ENCODE measurements around the gene SLC40A1.

The SLC40A1 gene

GRCh38 chr2:189621781-189622180 is 41.2 kb upstream of the SLC40A1 start:
- peak overlapping the region; percentile 25 for H3K4me3 ChIP-seq
- H3K36me3 ChIP-seq (ENCODE audit: insufficient read depth, low read length) = no peaks in the 10 kb centered on the region
- TF ChIP-seq POLR2AphosphoS5 (IDR thresholded peaks at IDR 0.05; ENCODE audit: borderline replicate concordance, low read depth, low read length) (no peak), EZH2 (IDR thresholded peaks at IDR 0.05) (no peak), FOXP2 (optimal IDR thresholded peaks at IDR 0.05; ENCODE audit: control extremely low read depth, extremely low read length, insufficient read depth) (no peak)
- DNase-seq (ENCODE audit: low read depth, low spot score) = peak; percentile 37
- peak overlapping the region; percentile 75 for H3K27ac ChIP-seq
- no peaks in the 10 kb centered on the region for H3K9me3 ChIP-seq (ENCODE audit: low read depth, low read length)
- no peak overlapping the region for H3K9ac ChIP-seq (ENCODE audit: insufficient read length)

- H3K36me3 ChIP-seq (ENCODE audit: insufficient read depth, low read length) = no peaks in the 10 kb centered on the region
- TF ChIP-seq EZH2 (IDR thresholded peaks at IDR 0.05) (no peak), POLR2AphosphoS5 (IDR thresholded peaks at IDR 0.05; ENCODE audit: borderline replicate concordance, low read depth, low read length) (no peak), FOXP2 (optimal IDR thresholded peaks at IDR 0.05; ENCODE audit: control extremely low read depth, extremely low read length, insufficient read depth) (no peak)
- DNase-seq (ENCODE audit: low read depth, low spot score) = no peak
- H3K27ac ChIP-seq = no peak overlapping the region
- no peak overlapping the region for H3K9ac ChIP-seq (ENCODE audit: insufficient read length)
- H3K4me3 ChIP-seq = no peak overlapping the region
- no peaks in the 10 kb centered on the region for H3K9me3 ChIP-seq (ENCODE audit: low read depth, low read length)
These were observed 37.6 kb upstream of the SLC40A1 start for GRCh38 chr2:189618197-189618596.

- Histone ChIP-seq H3K4me3 (no peak overlapping the region), H3K9me3 (ENCODE audit: low read depth, low read length) (no peaks in the 10 kb centered on the region), H3K9ac (ENCODE audit: insufficient read length) (no peak overlapping the region), H3K27ac (peak overlapping the region; percentile 95; the same call in 1 of the 2 replicates), H3K36me3 (ENCODE audit: insufficient read depth, low read length) (no peaks in the 10 kb centered on the region)
- DNase-seq (ENCODE audit: low read depth, low spot score) = no peak
- TF ChIP-seq FOXP2 (optimal IDR thresholded peaks at IDR 0.05; ENCODE audit: control extremely low read depth, extremely low read length, insufficient read depth) (no peak), EZH2 (IDR thresholded peaks at IDR 0.05) (no peak), POLR2AphosphoS5 (IDR thresholded peaks at IDR 0.05; ENCODE audit: borderline replicate concordance, low read depth, low read length) (no peak)
These were observed 34.0 kb upstream of the SLC40A1 start for GRCh38 chr2:189614585-189614984.

DNA sequence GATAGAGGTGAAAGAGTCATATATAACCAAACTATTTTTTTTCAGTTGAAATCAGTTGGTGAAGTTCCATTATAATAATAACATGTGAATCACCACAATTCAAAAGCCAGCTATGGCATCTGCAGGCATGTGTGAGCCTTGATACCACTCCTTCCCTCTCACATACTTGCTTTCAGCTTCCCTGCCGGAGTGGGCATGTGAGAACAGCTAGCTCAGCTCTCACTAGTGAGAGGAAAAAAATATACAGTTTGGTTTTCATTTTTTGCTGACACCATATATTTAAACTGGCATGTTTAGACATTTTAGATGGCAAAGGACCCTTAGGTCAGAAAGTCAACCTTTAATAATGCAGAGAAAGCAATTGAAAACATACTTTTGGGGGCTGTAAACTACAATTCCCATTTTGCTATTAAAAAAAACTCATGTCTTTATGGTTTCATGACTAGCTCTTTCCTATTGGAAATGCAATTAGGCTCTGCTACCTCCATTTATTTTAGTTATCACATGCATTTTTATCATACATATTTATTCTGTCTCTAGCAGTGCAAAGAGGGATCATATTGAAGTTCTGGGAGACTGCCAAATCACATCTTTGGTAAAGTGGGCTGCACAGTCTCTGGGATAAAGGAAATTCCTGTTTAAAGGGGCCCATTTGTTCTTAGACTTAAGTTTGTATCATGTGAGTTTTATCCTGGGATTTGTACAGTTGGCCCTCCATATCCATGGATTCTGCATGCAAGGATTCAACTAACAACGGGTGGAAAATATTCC is 33.2 kb upstream of the SLC40A1 start:
- H3K36me3 ChIP-seq (ENCODE audit: insufficient read depth, low read length) = no peaks in the 10 kb centered on the region
- no peaks in the 10 kb centered on the region for H3K9me3 ChIP-seq (ENCODE audit: low read depth, low read length)
- H3K27ac ChIP-seq = peak overlapping the region; percentile 95
- TF ChIP-seq EZH2 (IDR thresholded peaks at IDR 0.05) = no peak
- TF ChIP-seq POLR2AphosphoS5 (IDR thresholded peaks at IDR 0.05; ENCODE audit: borderline replicate concordance, low read depth, low read length) = no peak
- TF ChIP-seq FOXP2 (optimal IDR thresholded peaks at IDR 0.05; ENCODE audit: control extremely low read depth, extremely low read length, insufficient read depth) = no peak
- peak overlapping the region; percentile 40 for H3K4me3 ChIP-seq
- H3K9ac ChIP-seq (ENCODE audit: insufficient read length) = peak overlapping the region; percentile 41
- DNase-seq (ENCODE audit: low read depth, low spot score) = peak; percentile 52

GRCh38 chr2:189613077-189613636 is 32.6 kb upstream of the SLC40A1 start:
- H3K4me3 ChIP-seq = peak overlapping the region; percentile 40
- TF ChIP-seq FOXP2 (optimal IDR thresholded peaks at IDR 0.05; ENCODE audit: control extremely low read depth, extremely low read length, insufficient read depth) = no peak
- no peak for TF ChIP-seq POLR2AphosphoS5 (IDR thresholded peaks at IDR 0.05; ENCODE audit: borderline replicate concordance, low read depth, low read length)
- no peak for TF ChIP-seq EZH2 (IDR thresholded peaks at IDR 0.05)
- no peaks in the 10 kb centered on the region for H3K36me3 ChIP-seq (ENCODE audit: insufficient read depth, low read length)
- H3K9ac ChIP-seq (ENCODE audit: insufficient read length) = peak overlapping the region; percentile 37
- DNase-seq (ENCODE audit: low read depth, low spot score) = no peak
- no peaks in the 10 kb centered on the region for H3K9me3 ChIP-seq (ENCODE audit: low read depth, low read length)
- peak overlapping the region; percentile 95 for H3K27ac ChIP-seq

- H3K36me3 ChIP-seq (ENCODE audit: insufficient read depth, low read length) = no peaks in the 10 kb centered on the region
- no peak overlapping the region for H3K4me3 ChIP-seq
- H3K27ac ChIP-seq = no peak overlapping the region
- no peak for TF ChIP-seq FOXP2 (optimal IDR thresholded peaks at IDR 0.05; ENCODE audit: control extremely low read depth, extremely low read length, insufficient read depth)
- TF ChIP-seq POLR2AphosphoS5 (IDR thresholded peaks at IDR 0.05; ENCODE audit: borderline replicate concordance, low read depth, low read length) = no peak
- TF ChIP-seq EZH2 (IDR thresholded peaks at IDR 0.05) = no peak
- no peak for DNase-seq (ENCODE audit: low read depth, low spot score)
- no peak overlapping the region for H3K9ac ChIP-seq (ENCODE audit: insufficient read length)
- no peaks in the 10 kb centered on the region for H3K9me3 ChIP-seq (ENCODE audit: low read depth, low read length)
These were observed 30.1 kb upstream of the SLC40A1 start for GRCh38 chr2:189610700-189611099.

DNA sequence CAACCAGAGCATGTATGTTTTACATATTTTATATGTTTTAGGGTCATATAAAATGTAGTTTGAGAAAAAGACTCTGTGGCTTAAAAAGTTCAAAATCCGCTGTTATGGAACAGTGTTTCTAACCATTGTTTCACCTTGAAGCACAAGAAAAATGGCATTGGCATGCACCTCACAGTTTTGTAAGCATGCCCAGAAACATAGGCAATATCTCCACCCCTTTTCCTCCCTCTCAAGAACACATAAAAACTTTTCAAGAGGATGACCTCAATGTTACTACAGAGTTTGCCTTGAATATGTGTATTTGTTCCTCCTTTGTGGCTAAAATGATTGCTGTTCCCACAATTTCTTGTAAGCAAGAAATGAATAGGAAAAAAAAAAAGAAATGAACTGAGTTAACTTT is 29.3 kb upstream of the SLC40A1 start:
- H3K4me3 ChIP-seq = no peak overlapping the region
- DNase-seq (ENCODE audit: low read depth, low spot score) = no peak
- no peaks in the 10 kb centered on the region for H3K36me3 ChIP-seq (ENCODE audit: insufficient read depth, low read length)
- H3K27ac ChIP-seq = no peak overlapping the region
- H3K9ac ChIP-seq (ENCODE audit: insufficient read length) = no peak overlapping the region
- no peaks in the 10 kb centered on the region for H3K9me3 ChIP-seq (ENCODE audit: low read depth, low read length)
- no peak for TF ChIP-seq EZH2 (IDR thresholded peaks at IDR 0.05)
- no peak for TF ChIP-seq FOXP2 (optimal IDR thresholded peaks at IDR 0.05; ENCODE audit: control extremely low read depth, extremely low read length, insufficient read depth)
- TF ChIP-seq POLR2AphosphoS5 (IDR thresholded peaks at IDR 0.05; ENCODE audit: borderline replicate concordance, low read depth, low read length) = no peak

GRCh38 chr2:189609423-189609816 is 28.8 kb upstream of the SLC40A1 start:
- no peaks in the 10 kb centered on the region for H3K36me3 ChIP-seq (ENCODE audit: insufficient read depth, low read length)
- no peak overlapping the region for H3K27ac ChIP-seq
- H3K9ac ChIP-seq (ENCODE audit: insufficient read length) = no peak overlapping the region
- no peaks in the 10 kb centered on the region for H3K9me3 ChIP-seq (ENCODE audit: low read depth, low read length)
- no peak overlapping the region for H3K4me3 ChIP-seq
- TF ChIP-seq FOXP2 (optimal IDR thresholded peaks at IDR 0.05; ENCODE audit: control extremely low read depth, extremely low read length, insufficient read depth) = no peak
- TF ChIP-seq POLR2AphosphoS5 (IDR thresholded peaks at IDR 0.05; ENCODE audit: borderline replicate concordance, low read depth, low read length) = no peak
- TF ChIP-seq EZH2 (IDR thresholded peaks at IDR 0.05) = no peak
- DNase-seq (ENCODE audit: low read depth, low spot score) = no peak
